Gastrocnemius medialis (tissue), 4 donors: ENCODE results near the gene ARNT2.

Experiments
- POLR2A ChIP-seq, 2 donors: fragments of 450-650 bp; IDR thresholded peaks; one replicate each; pipeline ENCODE4 v1.6.1; 2017; ENCODE audit warnings: antibody characterized with exemption in 2 of 2, mild to moderate bottlenecking in 2 of 2, moderate library complexity in 2 of 2
- TF ChIP-seq, protein P1 (sequence below), 5 experiments: fragments of 450-650 bp in 3 of 5; fragments of 200-600 bp in 2 of 5; sonication (generic) in 2 of 5; IDR thresholded peaks in 4 of 5; conservative IDR thresholded peaks in 1 of 5; 1 replicate in 4 of 5; 2 replicates in 1 of 5; pipeline ENCODE4 v1.5.1; 2016 to 2019; ENCODE audit warnings: antibody characterized with exemption in 5 of 5, mild to moderate bottlenecking in 3 of 5, moderate library complexity in 3 of 5

- TF ChIP-seq, protein P1, sequence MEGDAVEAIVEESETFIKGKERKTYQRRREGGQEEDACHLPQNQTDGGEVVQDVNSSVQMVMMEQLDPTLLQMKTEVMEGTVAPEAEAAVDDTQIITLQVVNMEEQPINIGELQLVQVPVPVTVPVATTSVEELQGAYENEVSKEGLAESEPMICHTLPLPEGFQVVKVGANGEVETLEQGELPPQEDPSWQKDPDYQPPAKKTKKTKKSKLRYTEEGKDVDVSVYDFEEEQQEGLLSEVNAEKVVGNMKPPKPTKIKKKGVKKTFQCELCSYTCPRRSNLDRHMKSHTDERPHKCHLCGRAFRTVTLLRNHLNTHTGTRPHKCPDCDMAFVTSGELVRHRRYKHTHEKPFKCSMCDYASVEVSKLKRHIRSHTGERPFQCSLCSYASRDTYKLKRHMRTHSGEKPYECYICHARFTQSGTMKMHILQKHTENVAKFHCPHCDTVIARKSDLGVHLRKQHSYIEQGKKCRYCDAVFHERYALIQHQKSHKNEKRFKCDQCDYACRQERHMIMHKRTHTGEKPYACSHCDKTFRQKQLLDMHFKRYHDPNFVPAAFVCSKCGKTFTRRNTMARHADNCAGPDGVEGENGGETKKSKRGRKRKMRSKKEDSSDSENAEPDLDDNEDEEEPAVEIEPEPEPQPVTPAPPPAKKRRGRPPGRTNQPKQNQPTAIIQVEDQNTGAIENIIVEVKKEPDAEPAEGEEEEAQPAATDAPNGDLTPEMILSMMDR (IDR thresholded peaks at IDR 0.05 in 4 of 5, conservative IDR thresholded peaks at IDR 0.05 in 1 of 5): no peak
- no peak for TF ChIP-seq POLR2A (IDR thresholded peaks at IDR 0.05)
Observed at GRCh38 chr15:80432345-80432702, 28.1 kb downstream of the ARNT2 start.
